WTC11 (cell line): ENCODE data around the gene PSMD14. TPM values are rescaled to one million over a fixed set of nuclear protein-coding genes. Genes with fewer than 3 reads are reported as not detected.

Experiments used
- total RNA-seq: library from RNA; stranded (reverse); gene quantifications from 3 replicates; pipeline ENCODE4 v1.2.3, GENCODE V29; 2021
- TF ChIP-seq, protein P1 (sequence below): sonication (generic); formaldehyde crosslinking; conservative IDR thresholded peaks from 2 replicates; pipeline ENCODE4 v1.8.1; 2023; ENCODE audit warnings: mild to moderate bottlenecking, low read depth, missing genetic modification reagents, moderate library complexity

The PSMD14 gene
- total RNA-seq, 1 experiment from 2014 or later: 80.5 TPM

DNA sequence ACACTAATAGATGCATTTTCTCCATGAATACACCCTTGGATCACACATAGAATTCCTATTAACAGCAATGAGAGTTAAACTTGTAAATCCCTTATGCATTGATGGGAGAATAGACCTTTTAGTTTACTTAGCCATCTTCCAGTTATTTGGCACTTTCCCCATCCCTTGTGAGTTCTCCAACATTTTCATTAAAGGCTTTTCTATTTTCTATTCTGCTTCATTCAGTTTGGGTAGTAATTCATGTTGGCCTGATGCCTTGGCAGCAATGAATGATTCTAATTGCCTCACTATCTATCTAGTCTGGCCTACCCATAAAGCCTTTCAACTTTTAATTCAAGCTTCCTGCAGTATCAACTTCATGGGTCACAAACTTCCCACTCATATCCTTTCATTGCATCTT is 140.2 kb downstream of the PSMD14 start (continued):
- TF ChIP-seq, protein P1, sequence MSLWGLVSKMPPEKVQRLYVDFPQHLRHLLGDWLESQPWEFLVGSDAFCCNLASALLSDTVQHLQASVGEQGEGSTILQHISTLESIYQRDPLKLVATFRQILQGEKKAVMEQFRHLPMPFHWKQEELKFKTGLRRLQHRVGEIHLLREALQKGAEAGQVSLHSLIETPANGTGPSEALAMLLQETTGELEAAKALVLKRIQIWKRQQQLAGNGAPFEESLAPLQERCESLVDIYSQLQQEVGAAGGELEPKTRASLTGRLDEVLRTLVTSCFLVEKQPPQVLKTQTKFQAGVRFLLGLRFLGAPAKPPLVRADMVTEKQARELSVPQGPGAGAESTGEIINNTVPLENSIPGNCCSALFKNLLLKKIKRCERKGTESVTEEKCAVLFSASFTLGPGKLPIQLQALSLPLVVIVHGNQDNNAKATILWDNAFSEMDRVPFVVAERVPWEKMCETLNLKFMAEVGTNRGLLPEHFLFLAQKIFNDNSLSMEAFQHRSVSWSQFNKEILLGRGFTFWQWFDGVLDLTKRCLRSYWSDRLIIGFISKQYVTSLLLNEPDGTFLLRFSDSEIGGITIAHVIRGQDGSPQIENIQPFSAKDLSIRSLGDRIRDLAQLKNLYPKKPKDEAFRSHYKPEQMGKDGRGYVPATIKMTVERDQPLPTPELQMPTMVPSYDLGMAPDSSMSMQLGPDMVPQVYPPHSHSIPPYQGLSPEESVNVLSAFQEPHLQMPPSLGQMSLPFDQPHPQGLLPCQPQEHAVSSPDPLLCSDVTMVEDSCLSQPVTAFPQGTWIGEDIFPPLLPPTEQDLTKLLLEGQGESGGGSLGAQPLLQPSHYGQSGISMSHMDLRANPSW: no peak

Other genes with a start within 250 kb of the PSMD14 start
- gene TANK, start 148.0 kb upstream of the PSMD14 start, total RNA-seq: 16.7 to 24.5 TPM (median 22.3 TPM) in 3 replicates
- not detected in 3 replicates for gene TBR1, start 107.9 kb downstream of the PSMD14 start, total RNA-seq